ENCODE measurements around the gene HHEX. TPM values are rescaled to one million over a fixed set of nuclear protein-coding genes. Genes with fewer than 3 reads are reported as not detected.
"Not testable (repeated sequence)": the region's sequence is repeated elsewhere in the genome, so short reads cannot be mapped to it uniquely, and the experiment has no call there.

HHEX gene
- total RNA-seq, result 6.8 TPM
- long read RNA-seq, transcript HHEX-201 (4 exons, 1,727 nt), result major isoform, 15 of 22 reads
- long read RNA-seq, partial matches to known transcripts, result 0 of 22 reads
- long read RNA-seq, other reads (novel, unspliced or antisense), result 2 of 22 reads

GRCh38 chr10:92689663-92690210, at the start of gene HHEX:
Gene HHEX, plus strand, starts transcription at chr10:92689955. Its CDS starts 32 bp downstream, at chr10:92689987.
- peak; percentile 93 for DNase-seq (ENCODE audit: low spot score)

DNA sequence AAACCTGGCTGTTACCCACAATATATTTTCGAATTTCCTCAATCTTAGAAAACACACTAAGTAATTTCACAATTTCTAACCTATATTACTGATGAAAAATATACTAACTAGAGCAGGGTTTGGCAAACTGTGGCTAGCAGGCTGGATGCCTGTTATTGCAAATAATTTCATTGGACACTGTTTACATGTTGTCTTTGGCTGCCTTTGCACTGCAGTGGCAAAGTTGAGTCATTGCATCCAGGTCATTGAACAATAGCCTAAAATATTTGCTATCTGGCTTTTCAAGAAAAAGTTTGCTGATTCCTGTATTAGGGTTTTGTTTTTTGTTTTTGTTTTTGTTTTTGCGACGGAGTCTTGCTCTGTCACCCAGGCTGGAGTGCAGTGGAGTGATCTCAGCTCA, 49.6 kb upstream of the HHEX start:
- DNase-seq (ENCODE audit: low spot score), result no peak

- no peak for DNase-seq (ENCODE audit: low spot score)
These were observed 48.3 kb upstream of the HHEX start for GRCh38 chr10:92641492-92641891.

DNA sequence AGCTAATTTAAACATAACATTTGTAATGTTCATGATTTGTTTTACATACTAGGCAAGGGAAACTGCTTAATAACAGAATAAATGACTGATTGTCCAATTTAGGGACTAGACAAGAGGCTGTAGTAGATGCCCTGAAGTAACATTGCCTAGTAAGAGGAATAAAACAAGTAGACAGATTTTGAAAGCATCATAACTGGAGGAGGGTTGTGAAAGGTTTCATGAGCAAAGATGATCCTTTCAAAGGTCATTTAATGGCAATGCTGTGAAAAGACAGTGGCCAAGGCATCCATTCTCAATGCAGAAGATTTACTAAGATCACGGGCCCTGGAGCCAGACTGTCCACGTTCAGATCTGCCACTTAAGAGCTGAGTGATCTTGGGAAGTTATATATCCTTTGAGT, 44.8 kb upstream of the HHEX start:
- no peak for DNase-seq (ENCODE audit: low spot score)

- not testable (repeated sequence) for DNase-seq (ENCODE audit: low spot score)
These were observed 38.9 kb upstream of the HHEX start for GRCh38 chr10:92650864-92651263.

DNA sequence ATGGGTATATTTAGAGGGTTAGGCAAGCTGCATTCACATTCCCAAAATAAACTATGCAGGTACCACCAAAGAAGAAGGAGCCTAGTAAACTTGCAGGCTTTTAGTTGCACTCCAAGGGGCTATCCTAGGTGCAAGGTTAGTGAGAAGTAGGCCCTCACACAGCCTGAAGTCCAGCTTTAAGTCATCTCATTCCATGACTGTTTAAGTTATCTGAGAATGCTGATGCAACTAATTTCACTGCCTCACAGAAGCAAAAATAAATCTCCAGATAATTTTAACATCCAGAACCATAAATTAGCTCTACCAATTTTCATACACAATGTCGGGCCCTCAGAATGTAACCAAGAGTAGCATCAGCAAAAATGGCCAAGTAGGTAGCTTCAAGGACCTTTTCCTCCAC, 34.3 kb upstream of the HHEX start:
- DNase-seq (ENCODE audit: low spot score), result no peak

GRCh38 chr10:92656266-92656961, 33.3 kb upstream of the HHEX start:
- no peak for DNase-seq (ENCODE audit: low spot score)

GRCh38 chr10:92657024-92657423, 32.7 kb upstream of the HHEX start:
- no peak for DNase-seq (ENCODE audit: low spot score)

DNA sequence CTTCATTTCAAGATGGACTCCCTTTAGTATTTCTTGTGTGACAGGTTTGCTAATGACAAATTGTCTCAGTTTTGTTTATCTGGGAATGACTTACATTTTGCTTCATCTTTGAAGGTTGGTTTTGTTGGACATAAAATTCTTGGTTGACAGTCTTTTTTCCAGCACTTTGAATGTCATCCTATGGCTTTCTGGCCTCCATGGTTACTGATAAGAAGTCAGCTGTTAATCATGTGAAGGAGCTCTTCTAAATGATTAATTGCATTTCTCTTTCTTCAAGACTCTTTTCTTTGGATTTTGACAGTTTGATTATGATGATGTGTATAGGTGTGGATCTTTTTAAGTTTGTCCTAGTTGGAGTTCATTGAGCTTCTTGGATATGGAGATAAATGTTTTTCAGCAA, 26.9 kb upstream of the HHEX start:
- no peak for DNase-seq (ENCODE audit: low spot score)

DNA sequence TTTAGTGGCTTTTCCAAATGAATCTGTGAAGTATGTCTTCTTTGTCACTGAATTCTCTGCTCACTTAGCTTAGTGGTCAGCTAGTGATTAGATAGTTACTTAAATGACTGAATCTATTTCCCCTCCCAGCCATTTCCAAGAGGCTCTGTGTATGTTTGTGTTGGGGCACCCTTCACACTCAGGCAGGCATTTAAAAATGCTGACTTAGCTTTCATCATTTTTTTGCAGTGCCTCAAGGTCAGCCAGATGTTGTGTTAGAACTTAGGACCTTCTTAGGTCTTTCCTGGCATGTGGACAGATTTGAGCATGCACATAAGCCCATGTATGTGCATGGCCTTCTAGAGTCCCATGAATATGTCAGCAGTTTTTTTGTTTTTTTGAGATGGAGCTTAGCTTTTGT, 25.4 kb upstream of the HHEX start:
- no peak for DNase-seq (ENCODE audit: low spot score)

- DNase-seq (ENCODE audit: low spot score), result no peak
These were observed 22.7 kb upstream of the HHEX start for GRCh38 chr10:92667078-92667477.

- DNase-seq (ENCODE audit: low spot score), result no peak
These were observed 12.0 kb upstream of the HHEX start for GRCh38 chr10:92677708-92678107.

- no peak for DNase-seq (ENCODE audit: low spot score)
These were observed 11.5 kb upstream of the HHEX start for GRCh38 chr10:92678206-92678605.

GRCh38 chr10:92681306-92681834, 8.4 kb upstream of the HHEX start:
- DNase-seq (ENCODE audit: low spot score), result no peak

GRCh38 chr10:92688573-92688926, 1.2 kb upstream of the HHEX start:
- no peak for DNase-seq (ENCODE audit: low spot score)

DNA sequence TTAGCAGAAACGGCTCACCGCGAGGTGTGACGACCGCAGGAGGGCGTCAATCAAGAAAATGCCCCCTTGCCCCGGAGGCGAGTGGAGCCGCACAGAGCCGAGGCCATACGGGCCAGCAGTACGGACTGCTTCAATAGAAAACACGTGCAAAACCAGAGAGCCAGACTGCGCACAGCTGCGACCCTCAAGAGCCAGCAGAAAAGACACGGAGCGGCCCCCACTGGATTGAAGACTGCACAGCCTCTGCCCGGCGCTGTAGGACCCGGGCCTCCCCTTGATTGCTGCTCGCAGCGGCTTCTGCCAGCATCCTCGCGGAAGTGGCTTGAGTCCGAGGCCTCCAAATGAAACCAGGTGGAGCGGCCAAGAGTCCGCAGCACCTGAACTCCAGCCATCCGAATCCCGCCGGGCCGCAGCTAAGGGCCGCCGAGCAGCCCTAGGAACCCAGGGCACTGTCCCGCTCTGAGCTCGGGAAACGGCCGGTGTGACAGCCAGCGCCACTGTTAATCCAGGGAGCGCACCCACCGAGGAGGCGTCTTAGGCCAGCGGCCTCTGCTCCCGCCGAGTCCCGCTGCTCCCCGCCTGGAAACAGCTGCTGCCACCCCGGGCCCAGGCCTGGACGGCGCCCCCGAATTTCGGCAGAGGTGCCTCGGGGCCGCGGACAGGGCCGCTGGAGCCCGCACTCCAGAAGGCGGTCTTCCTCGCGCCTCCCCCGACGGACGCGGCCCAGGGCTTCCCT, 660 bp upstream of the HHEX start:
- no peak for DNase-seq (ENCODE audit: low spot score)

- DNase-seq (ENCODE audit: low spot score), result peak; percentile 93
These were observed 608 bp downstream of the HHEX start for GRCh38 chr10:92690211-92690914.

DNA sequence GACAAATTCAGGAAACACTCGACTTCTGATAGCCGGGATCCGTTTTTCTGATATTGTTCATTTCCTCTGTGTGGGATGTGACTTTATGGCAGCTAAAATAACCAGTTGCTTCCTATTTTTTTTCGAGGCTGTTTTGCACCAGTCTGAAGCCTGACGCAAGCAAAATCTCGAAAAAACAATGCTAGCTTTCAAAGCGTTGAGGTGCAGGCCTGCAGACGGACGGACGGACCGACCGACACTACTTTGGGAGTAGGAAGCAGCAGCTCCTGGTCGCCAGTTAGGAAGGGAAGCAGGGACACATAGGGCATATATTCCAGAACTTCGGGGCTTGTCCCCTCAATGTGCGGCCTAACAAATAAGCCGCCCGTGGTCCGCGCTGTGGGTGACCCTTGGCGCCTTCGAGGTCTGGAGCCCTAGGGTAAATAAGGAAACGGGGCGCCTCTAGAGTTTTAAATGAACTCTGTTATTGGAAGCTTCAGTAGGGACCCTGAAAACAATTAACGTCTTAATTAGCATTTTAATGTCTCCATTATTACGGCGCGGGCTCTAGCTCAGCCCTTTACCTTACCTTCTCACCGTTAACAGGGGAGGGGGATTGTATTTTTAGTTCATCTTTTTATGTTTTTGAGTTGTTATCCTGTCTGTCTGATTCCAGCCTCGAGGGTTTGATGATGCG, 1.3 kb downstream of the HHEX start:
- DNase-seq (ENCODE audit: low spot score), result no peak

GRCh38 chr10:92691591-92692079, 1.9 kb downstream of the HHEX start:
- DNase-seq (ENCODE audit: low spot score), result no peak

- no peak for DNase-seq (ENCODE audit: low spot score)
These were observed 2.4 kb downstream of the HHEX start for GRCh38 chr10:92692080-92692671.

All from mesenteric fat pad (tissue), 1 donor.